Sigmoid colon (tissue), 7 donors: ENCODE data around the gene NACAD. TPM values are rescaled to one million over a fixed set of nuclear protein-coding genes. Genes with fewer than 3 reads are reported as not detected.

Experiments
- DNase-seq: peaks from one replicate; pipeline ENCODE4 v3.0.0-alpha.2; 2019
- H3K27ac ChIP-seq, 4 donors: fragments of 200-600 bp; sonication (generic); one replicate each; pipeline ENCODE4 v1.5.1; 2016 to 2019; ENCODE audit warnings: mild to moderate bottlenecking in 1 of 4
- H3K27me3 ChIP-seq, 3 donors: fragments of 200-600 bp; sonication (generic); one replicate each; pipeline ENCODE4 v1.5.1; 2019; ENCODE audit warnings: mild to moderate bottlenecking in 1 of 3
- H3K36me3 ChIP-seq, 4 donors: fragments of 200-600 bp; sonication (generic); one replicate each; pipeline ENCODE4 v1.5.1; 2016 to 2019
- H3K4me1 ChIP-seq, 4 donors: fragments of 200-600 bp; sonication (generic); one replicate each; pipeline ENCODE4 v1.5.1; 2017 to 2019
- H3K4me3 ChIP-seq, 4 donors: fragments of 200-600 bp; sonication (generic); one replicate each; pipeline ENCODE4 v1.5.1; 2017 to 2019; ENCODE audit warnings: mild to moderate bottlenecking in 2 of 4, moderate library complexity in 1 of 4
- H3K9me3 ChIP-seq, 4 donors: fragments of 200-600 bp in 3 of 4; sonication (generic) in 3 of 4; one replicate each; pipeline versions ENCODE4 v1.5.1 to v1.6.1; 2013 to 2019
- CTCF ChIP-seq, 4 experiments: fragments of 450-650 bp in 3 of 4; fragments of 200-600 bp in 1 of 4; IDR thresholded peaks; one replicate each; pipeline ENCODE4 v1.5.1; 2016 to 2019; ENCODE audit warnings: antibody characterized with exemption in 4 of 4, mild to moderate bottlenecking in 3 of 4, moderate library complexity in 2 of 4
- EP300 ChIP-seq, 4 donors: sonication (generic); formaldehyde crosslinking; IDR thresholded peaks; one replicate each; pipeline ENCODE4 v1.6.1; 2017; ENCODE audit warnings: antibody characterized with exemption in 4 of 4
- POLR2A ChIP-seq, 2 donors: fragments of 450-650 bp; IDR thresholded peaks; one replicate each; pipeline ENCODE4 v1.6.1; 2016; ENCODE audit warnings: antibody characterized with exemption in 2 of 2, mild to moderate bottlenecking in 2 of 2, moderate library complexity in 2 of 2
- POLR2AphosphoS5 ChIP-seq, 4 donors: sonication (generic); formaldehyde crosslinking; IDR thresholded peaks; one replicate each; pipeline ENCODE4 v1.6.1; 2017; ENCODE audit warnings: antibody characterized with exemption in 4 of 4
- WGBS, 2 donors: extraction: QIAGEN DNeasy Blood & Tissue Kit; methylation state at CpG; one replicate each; pipeline ENCODE4 v1.1.7; 2013; 5-methylcytosine and 5-hydroxymethylcytosine counted together
- intact Hi-C: fragments of 100-400 bp; cut with DNase I; formaldehyde crosslinking; loops from one replicate; pipeline ENCODE4 v1.15.1; 2023
- polyA plus RNA-seq, 3 donors: library from polyadenylated mRNA; stranded (reverse); fragments of 200-250 nt; gene quantifications; one replicate each; pipeline ENCODE4 v1.2.3, GENCODE V29; 2013
- small RNA-seq, 3 donors: library from RNA; depleted of rRNA; stranded (forward); fragments of <200 nt; gene quantifications; one replicate each; pipeline ENCODE3, GENCODE V24; 2016
- total RNA-seq, 4 donors: library from RNA; depleted of rRNA; stranded (reverse); fragments of >200 nt; gene quantifications; one replicate each; pipeline ENCODE4 v1.1.0, GENCODE V29; 2016
- donor health status: healthy with polysubstance abuse.
- donor health status: Bipolar disorder and iron deficiency.
- donor health status: healthy.

NACAD gene
- total and polyA plus RNA-seq, 7 donors = 0.23 to 8.9 (median 3.2) TPM

- H3K27ac ChIP-seq = no peak overlapping the region
- intact Hi-C loops = no loop called here
- DNase-seq = no peak
- no peaks in the 10 kb centered on the region for H3K9me3 ChIP-seq
- TF ChIP-seq POLR2AphosphoS5 (IDR thresholded peaks at IDR 0.05) = no peak
- no peak for TF ChIP-seq POLR2A (IDR thresholded peaks at IDR 0.05)
- TF ChIP-seq CTCF (IDR thresholded peaks at IDR 0.05) = no peak
- no peak for TF ChIP-seq EP300 (IDR thresholded peaks at IDR 0.05)
- no peak overlapping the region for H3K4me3 ChIP-seq
- no peaks in the 10 kb centered on the region for H3K4me1 ChIP-seq
- H3K27me3 ChIP-seq = no peaks in the 10 kb centered on the region
- H3K36me3 ChIP-seq = peaks cover 0 to 13% (median 4%) of the 10 kb centered on the region in 4 donors
- WGBS, 2 donors = 92 to 93% methylated on average over 4 of the region's 4 CpGs
Measured at GRCh38 chr7:45032421-45032820, 56.3 kb downstream of the NACAD start.

- Histone ChIP-seq H3K27me3 (no peaks in the 10 kb centered on the region), H3K4me3 (no peak overlapping the region), H3K9me3 (no peaks in the 10 kb centered on the region), H3K4me1 (no peaks in the 10 kb centered on the region), H3K36me3 (peaks cover 0 to 19% (median 7%) of the 10 kb centered on the region in 4 donors), H3K27ac (no peak overlapping the region)
- no peak for DNase-seq
- intact Hi-C loops = no loop called here
- 65 to 83% methylated on average over 4 of the region's 4 CpGs for WGBS, 2 donors
- TF ChIP-seq POLR2AphosphoS5 (IDR thresholded peaks at IDR 0.05) (no peak), EP300 (IDR thresholded peaks at IDR 0.05) (no peak), POLR2A (IDR thresholded peaks at IDR 0.05) (no peak), CTCF (IDR thresholded peaks at IDR 0.05) (no peak)
Measured at GRCh38 chr7:45031829-45032228, 56.9 kb downstream of the NACAD start.

Small RNA genes within 50 kb of the gene (small RNA-seq; reads per million reads assigned to genes)
- 1.3 to 4.8 (median 2.2) reads per million in 3 donors for gene SNORA5A
- gene SNORA5B = 0 reads per million in 3 donors
- 101 to 143 (median 104) reads per million in 3 donors for gene SNORA5C

Other genes with a start within 250 kb of the NACAD start
- 100 to 1,000 TPM; 158 to 211 (median 207) TPM for gene H2AZ2, start 240.9 kb downstream of the NACAD start, total RNA-seq
- 100 to 1,000 TPM in 2 of 3 donors, 10 to 100 TPM in 1; 97.3 to 140 (median 131) TPM for gene H2AZ2, start 240.9 kb downstream of the NACAD start, polyA plus RNA-seq
- gene PURB, start 203.4 kb downstream of the NACAD start, total RNA-seq = 10 to 100 TPM; 31.4 to 40.3 (median 38.5) TPM
- 10 to 100 TPM in 1 of 3 donors, 1 to 10 TPM in 2; 4.2 to 10.7 (median 6.0) TPM for gene PURB, start 203.4 kb downstream of the NACAD start, polyA plus RNA-seq
- 1 to 10 TPM; 1.1 to 3.4 (median 1.1) TPM for gene MYO1G, start 110.0 kb downstream of the NACAD start, total RNA-seq
- gene MYO1G, start 110.0 kb downstream of the NACAD start, polyA plus RNA-seq = 10 to 100 TPM in 1 of 3 donors, 1 to 10 TPM in 2; 2.4 to 19.5 (median 2.8) TPM
- 10 to 100 TPM; 28.1 to 40.7 (median 36.3) TPM for gene CCM2, start 88.8 kb downstream of the NACAD start, total RNA-seq
- gene CCM2, start 88.8 kb downstream of the NACAD start, polyA plus RNA-seq = 10 to 100 TPM; 29.1 to 54.2 (median 29.4) TPM
- 10 to 100 TPM; 40.3 to 57.1 (median 46.8) TPM for gene TBRG4, start 22.7 kb upstream of the NACAD start, total RNA-seq
- 10 to 100 TPM; 31.8 to 80.1 (median 44.6) TPM for gene TBRG4, start 22.7 kb upstream of the NACAD start, polyA plus RNA-seq
- 10 to 100 TPM; 18.4 to 57.8 (median 33.7) TPM for gene RAMP3, start 68.8 kb upstream of the NACAD start, total RNA-seq
- gene RAMP3, start 68.8 kb upstream of the NACAD start, polyA plus RNA-seq = 10 to 100 TPM in 1 of 3 donors, 1 to 10 TPM in 2; 2.5 to 26.0 (median 4.8) TPM